Liver (tissue), 9 donors: Measurements from ENCODE around the gene HCFC1R1. TPM values are rescaled to one million over a fixed set of nuclear protein-coding genes. Genes with fewer than 3 reads are reported as not detected.

Experiments
- DNase-seq: peaks from one replicate; pipeline ENCODE4 v3.0.0-alpha.2; 2017; ENCODE audit warnings: low spot score
- H3K27ac ChIP-seq, 2 donors: one replicate each; pipeline ENCODE4 v1.7.0; 2013; ENCODE audit warnings: inconsistent platforms in 2 of 2, low read length in 2 of 2, control low read depth in 1 of 2, low read depth in 1 of 2, mild to moderate bottlenecking in 1 of 2
- H3K27me3 ChIP-seq, 4 donors: one replicate each; pipeline versions ENCODE4 v1.6.1 to v1.7.0; 2013; ENCODE audit warnings: low read length in 3 of 4, inconsistent platforms in 1 of 4, mild to moderate bottlenecking in 1 of 4, moderate library complexity in 1 of 4; ENCODE audit not compliant: control insufficient read depth in 4 of 4, insufficient read depth in 4 of 4
- H3K36me3 ChIP-seq, 4 donors: one replicate each; pipeline versions ENCODE4 v1.6.1 to v1.7.0; 2013; ENCODE audit warnings: low read length in 3 of 4, mild to moderate bottlenecking in 3 of 4, low read depth in 1 of 4, moderate library complexity in 1 of 4; ENCODE audit not compliant: control insufficient read depth in 4 of 4, insufficient read depth in 3 of 4
- H3K4me1 ChIP-seq, 4 donors: one replicate each; pipeline versions ENCODE4 v1.6.1 to v1.7.0; 2013; ENCODE audit warnings: low read length in 3 of 4, mild to moderate bottlenecking in 3 of 4, moderate library complexity in 1 of 4; ENCODE audit not compliant: control insufficient read depth in 4 of 4, insufficient read depth in 4 of 4
- H3K4me3 ChIP-seq, 3 donors: one replicate each; pipeline versions ENCODE4 v1.6.1 to v1.7.0; 2013; ENCODE audit warnings: low read length in 3 of 3, control low read depth in 1 of 3, low read depth in 1 of 3, mild to moderate bottlenecking in 1 of 3
- H3K9ac ChIP-seq, 2 donors: one replicate each; pipeline ENCODE4 v1.7.0; 2013; ENCODE audit warnings: low read length in 2 of 2, mild to moderate bottlenecking in 2 of 2, moderate library complexity in 2 of 2, control low read depth in 1 of 2, low read depth in 1 of 2
- H3K9me3 ChIP-seq, 4 donors: one replicate each; pipeline versions ENCODE4 v1.6.1 to v1.7.0; 2013; ENCODE audit warnings: low read length in 3 of 4; ENCODE audit not compliant: control insufficient read depth in 4 of 4
- FOXA2 ChIP-seq: IDR thresholded peaks from 2 replicates; pipeline ENCODE4 v1.6.1; 2016; ENCODE audit warnings: antibody characterized with exemption
- GABPA ChIP-seq, 2 donors: IDR thresholded peaks in 1 of 2; conservative IDR thresholded peaks in 1 of 2; 2 replicates each; pipeline ENCODE4 v1.6.1; 2016; ENCODE audit warnings: antibody characterized with exemption in 2 of 2, mild to moderate bottlenecking in 1 of 2, moderate library complexity in 1 of 2
- HNF4G ChIP-seq: IDR thresholded peaks from 2 replicates; pipeline ENCODE4 v1.6.1; 2016; ENCODE audit warnings: antibody characterized with exemption
- JUND ChIP-seq, 2 donors: IDR thresholded peaks; 2 replicates each; pipeline ENCODE4 v1.6.1; 2016; ENCODE audit warnings: antibody characterized with exemption in 2 of 2
- RXRA ChIP-seq, 2 donors: IDR thresholded peaks; 2 replicates each; pipeline ENCODE4 v1.6.1; 2017 to 2018; ENCODE audit warnings: antibody characterized with exemption in 2 of 2, mild to moderate bottlenecking in 1 of 2
- SP1 ChIP-seq: IDR thresholded peaks from 2 replicates; pipeline ENCODE4 v1.6.1; 2018; ENCODE audit warnings: antibody characterized with exemption, mild to moderate bottlenecking
- YY1 ChIP-seq: IDR thresholded peaks from 2 replicates; pipeline ENCODE4 v1.6.1; 2016; ENCODE audit warnings: antibody characterized with exemption, mild to moderate bottlenecking
- WGBS: extraction: QIAGEN DNeasy Blood & Tissue Kit; methylation state at CpG from one replicate; pipeline ENCODE4 v1.1.7; 2013; 5-methylcytosine and 5-hydroxymethylcytosine counted together
- polyA plus RNA-seq, 2 donors: library from polyadenylated mRNA; stranded (reverse) in 1 of 2; unstranded in 1 of 2; fragments of 200-250 nt in 1 of 2; fragments of >200 nt in 1 of 2; fragmentation: Nextera tagmentation in 1 of 2; extraction: Ambion mirVana in 1 of 2; gene quantifications; one replicate each; pipeline versions ENCODE4 v1.2.1 to v1.2.3, GENCODE V29; 2013 to 2015
- total RNA-seq, 2 donors: library from RNA; depleted of rRNA; stranded (reverse); fragments of >200 nt; gene quantifications; one replicate each; pipeline ENCODE4 v1.2.3, GENCODE V29; 2014
- TF ChIP-seq, protein P1 (sequence below): IDR thresholded peaks from 2 replicates; pipeline ENCODE4 v1.6.1; 2016; ENCODE audit warnings: antibody characterized with exemption, mild to moderate bottlenecking
- TF ChIP-seq, protein P2 (sequence below): IDR thresholded peaks from 2 replicates; pipeline ENCODE4 v1.6.1; 2016; ENCODE audit warnings: antibody characterized with exemption
- donor health status: healthy.
- donor health status: healthy.
- donor health status: healthy.
- donor health status: healthy.
- donor health status: healthy.

The HCFC1R1 gene
- total and polyA plus RNA-seq, 4 donors: 1.4 to 17.6 (median 9.2) TPM

DNA sequence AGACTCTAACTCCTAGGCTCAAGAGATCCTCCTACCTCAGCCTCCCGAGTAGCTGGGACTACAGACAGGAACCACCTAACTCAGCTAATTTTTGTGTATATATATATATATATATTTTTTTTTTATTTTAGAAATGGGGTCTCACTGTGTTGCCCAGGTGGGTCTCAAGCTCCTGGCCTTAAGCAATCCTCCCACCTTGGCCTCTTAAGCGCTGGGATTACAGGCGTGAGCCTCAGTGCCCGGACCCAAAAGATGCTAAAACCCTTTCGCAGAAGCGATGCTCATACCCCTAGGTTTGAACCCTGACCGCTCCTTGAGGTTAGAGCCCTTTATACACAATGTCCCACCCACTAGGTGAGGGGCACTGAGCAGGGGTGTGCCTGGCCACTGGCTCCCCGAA lies 13.2 kb downstream of the HCFC1R1 start (continued):
- TF ChIP-seq, protein P1, sequence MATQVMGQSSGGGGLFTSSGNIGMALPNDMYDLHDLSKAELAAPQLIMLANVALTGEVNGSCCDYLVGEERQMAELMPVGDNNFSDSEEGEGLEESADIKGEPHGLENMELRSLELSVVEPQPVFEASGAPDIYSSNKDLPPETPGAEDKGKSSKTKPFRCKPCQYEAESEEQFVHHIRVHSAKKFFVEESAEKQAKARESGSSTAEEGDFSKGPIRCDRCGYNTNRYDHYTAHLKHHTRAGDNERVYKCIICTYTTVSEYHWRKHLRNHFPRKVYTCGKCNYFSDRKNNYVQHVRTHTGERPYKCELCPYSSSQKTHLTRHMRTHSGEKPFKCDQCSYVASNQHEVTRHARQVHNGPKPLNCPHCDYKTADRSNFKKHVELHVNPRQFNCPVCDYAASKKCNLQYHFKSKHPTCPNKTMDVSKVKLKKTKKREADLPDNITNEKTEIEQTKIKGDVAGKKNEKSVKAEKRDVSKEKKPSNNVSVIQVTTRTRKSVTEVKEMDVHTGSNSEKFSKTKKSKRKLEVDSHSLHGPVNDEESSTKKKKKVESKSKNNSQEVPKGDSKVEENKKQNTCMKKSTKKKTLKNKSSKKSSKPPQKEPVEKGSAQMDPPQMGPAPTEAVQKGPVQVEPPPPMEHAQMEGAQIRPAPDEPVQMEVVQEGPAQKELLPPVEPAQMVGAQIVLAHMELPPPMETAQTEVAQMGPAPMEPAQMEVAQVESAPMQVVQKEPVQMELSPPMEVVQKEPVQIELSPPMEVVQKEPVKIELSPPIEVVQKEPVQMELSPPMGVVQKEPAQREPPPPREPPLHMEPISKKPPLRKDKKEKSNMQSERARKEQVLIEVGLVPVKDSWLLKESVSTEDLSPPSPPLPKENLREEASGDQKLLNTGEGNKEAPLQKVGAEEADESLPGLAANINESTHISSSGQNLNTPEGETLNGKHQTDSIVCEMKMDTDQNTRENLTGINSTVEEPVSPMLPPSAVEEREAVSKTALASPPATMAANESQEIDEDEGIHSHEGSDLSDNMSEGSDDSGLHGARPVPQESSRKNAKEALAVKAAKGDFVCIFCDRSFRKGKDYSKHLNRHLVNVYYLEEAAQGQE: no peak
- no peak for TF ChIP-seq FOXA2
- no peak for TF ChIP-seq GABPA (IDR thresholded peaks at IDR 0.05 in 1 of 2, conservative IDR thresholded peaks at IDR 0.05 in 1 of 2)
- TF ChIP-seq JUND (IDR thresholded peaks at IDR 0.05): no peak
- TF ChIP-seq, protein P2, sequence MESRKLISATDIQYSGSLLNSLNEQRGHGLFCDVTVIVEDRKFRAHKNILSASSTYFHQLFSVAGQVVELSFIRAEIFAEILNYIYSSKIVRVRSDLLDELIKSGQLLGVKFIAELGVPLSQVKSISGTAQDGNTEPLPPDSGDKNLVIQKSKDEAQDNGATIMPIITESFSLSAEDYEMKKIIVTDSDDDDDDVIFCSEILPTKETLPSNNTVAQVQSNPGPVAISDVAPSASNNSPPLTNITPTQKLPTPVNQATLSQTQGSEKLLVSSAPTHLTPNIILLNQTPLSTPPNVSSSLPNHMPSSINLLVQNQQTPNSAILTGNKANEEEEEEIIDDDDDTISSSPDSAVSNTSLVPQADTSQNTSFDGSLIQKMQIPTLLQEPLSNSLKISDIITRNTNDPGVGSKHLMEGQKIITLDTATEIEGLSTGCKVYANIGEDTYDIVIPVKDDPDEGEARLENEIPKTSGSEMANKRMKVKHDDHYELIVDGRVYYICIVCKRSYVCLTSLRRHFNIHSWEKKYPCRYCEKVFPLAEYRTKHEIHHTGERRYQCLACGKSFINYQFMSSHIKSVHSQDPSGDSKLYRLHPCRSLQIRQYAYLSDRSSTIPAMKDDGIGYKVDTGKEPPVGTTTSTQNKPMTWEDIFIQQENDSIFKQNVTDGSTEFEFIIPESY: no peak
- no peak for TF ChIP-seq RXRA (IDR thresholded peaks at IDR 0.05)

DNA sequence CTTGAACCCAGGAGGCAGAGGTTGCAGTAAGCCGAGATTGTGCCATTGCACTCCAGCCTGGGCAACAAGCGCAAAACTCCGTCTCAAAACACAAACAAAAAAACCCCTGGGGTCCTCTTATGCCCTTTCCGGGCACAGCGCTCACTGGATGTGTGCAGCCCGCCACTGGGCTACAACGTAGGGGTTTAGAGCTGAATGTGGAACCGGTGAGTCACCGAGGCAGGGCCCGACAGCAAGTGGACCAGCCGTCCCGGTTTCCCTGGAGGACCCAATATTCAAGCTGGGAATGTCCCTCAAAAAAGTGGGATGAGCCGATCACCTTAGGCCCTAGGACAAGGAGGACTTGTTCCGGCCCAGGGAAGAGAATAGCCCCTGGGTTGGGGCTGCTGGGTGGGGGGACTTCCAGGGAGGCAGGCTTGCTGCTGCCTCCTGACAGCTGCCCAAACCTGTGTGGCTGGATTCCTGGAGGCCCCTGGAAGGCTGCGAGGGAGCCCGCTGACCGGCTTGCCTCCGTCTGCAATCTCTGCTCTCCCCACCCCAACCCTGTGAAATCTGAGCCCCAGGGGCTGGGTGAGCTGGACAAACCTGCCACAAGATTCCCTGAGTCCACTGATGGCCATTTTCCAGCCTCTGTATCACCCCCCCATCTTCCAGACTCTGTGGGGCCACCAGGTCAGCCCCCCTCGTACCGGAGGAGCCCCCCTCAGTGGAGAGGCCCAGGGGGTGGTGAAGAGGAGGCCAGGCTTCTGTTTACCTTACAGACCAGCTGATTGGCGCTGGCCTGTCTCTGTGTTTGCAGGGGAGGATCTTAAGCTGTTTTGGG lies 14.0 kb downstream of the HCFC1R1 start:
- Histone ChIP-seq H3K9me3 (no peaks in the 10 kb centered on the region), H3K4me1 (peaks cover 22 to 53% (median 34%) of the 10 kb centered on the region in 4 donors), H3K9ac (no peak overlapping the region), H3K27me3 (no peaks in the 10 kb centered on the region), H3K27ac (no peak overlapping the region), H3K36me3 (no peaks in the 10 kb centered on the region), H3K4me3 (no peak overlapping the region)
- WGBS: 72% methylated on average over 21 of the region's 21 CpGs
- TF ChIP-seq, protein P2: no peak
- TF ChIP-seq FOXA2: no peak
- TF ChIP-seq HNF4G: no peak
- no peak for TF ChIP-seq YY1
- TF ChIP-seq SP1: peak; percentile 33
- TF ChIP-seq, protein P1: no peak
- DNase-seq: no peak
